HepG2 (cell line): ENCODE results near the gene WBP1. TPM values are rescaled to one million over a fixed set of nuclear protein-coding genes. Genes with fewer than 3 reads are reported as not detected.

Experiments used
- BRD4 ChIP-seq: sonication (generic); formaldehyde crosslinking; IDR thresholded peaks from 2 replicates; pipeline ENCODE4 v1.4.0; 2020; ENCODE audit warnings: missing genetic modification reagents
- CBX2 ChIP-seq, 2 experiments: fragments of 200-600 bp in 1 of 2; sonication (generic); formaldehyde crosslinking in 1 of 2; IDR thresholded peaks; 2 replicates each; pipeline versions ENCODE4 v1.7.0 to v1.8.1; 2018 to 2022; ENCODE audit warnings: low read depth in 2 of 2, low read length in 1 of 2, mild to moderate bottlenecking in 1 of 2, missing genetic modification reagents in 1 of 2
- HBP1 ChIP-seq: IDR thresholded peaks from 2 replicates; pipeline ENCODE4 v1.6.1; 2016; ENCODE audit warnings: low read depth, control low read depth
- SCMH1 ChIP-seq: sonication (generic); formaldehyde crosslinking; IDR thresholded peaks from 2 replicates; pipeline ENCODE4 v1.9.0; 2021; ENCODE audit warnings: missing genetic modification reagents, mild to moderate bottlenecking, borderline replicate concordance
- TARDBP ChIP-seq: sonication (generic); formaldehyde crosslinking; IDR thresholded peaks from 2 replicates; pipeline ENCODE4 v1.8.0; 2022; ENCODE audit warnings: mild to moderate bottlenecking, missing genetic modification reagents
- ZBTB10 ChIP-seq: sonication (generic); formaldehyde crosslinking; IDR thresholded peaks from 2 replicates; pipeline ENCODE4 v1.4.0; 2020; ENCODE audit warnings: missing genetic modification reagents, borderline replicate concordance
- ZBTB4 ChIP-seq: sonication (generic); formaldehyde crosslinking; IDR thresholded peaks from 2 replicates; pipeline ENCODE4 v1.4.0; 2020; ENCODE audit warnings: missing genetic modification reagents, mild to moderate bottlenecking, borderline replicate concordance
- ZFP36 ChIP-seq: fragments of 150-350 bp; IDR thresholded peaks from 2 replicates; pipeline ENCODE4 v1.6.1; 2018; ENCODE audit warnings: borderline replicate concordance, low read length, low read depth; ENCODE audit not compliant: partially characterized antibody
- ZKSCAN8 ChIP-seq: IDR thresholded peaks from 2 replicates; pipeline ENCODE4 v1.6.1; 2016; ENCODE audit warnings: borderline replicate concordance, missing genetic modification reagents, missing compliant biosample characterization
- ZMAT3 ChIP-seq: sonication (generic); formaldehyde crosslinking; conservative IDR thresholded peaks from 2 replicates; pipeline ENCODE4 v1.7.0; 2021; ENCODE audit warnings: missing genetic modification reagents
- ZNF224 ChIP-seq: sonication (generic); formaldehyde crosslinking; IDR thresholded peaks from 2 replicates; pipeline ENCODE4 v1.5.0; 2020; ENCODE audit warnings: mild to moderate bottlenecking, missing genetic modification reagents
- ZNF263 ChIP-seq: sonication (generic); formaldehyde crosslinking; IDR thresholded peaks from 2 replicates; pipeline ENCODE4 v1.4.0; 2020; ENCODE audit warnings: missing genetic modification reagents
- ZNF264 ChIP-seq: sonication (generic); formaldehyde crosslinking; IDR thresholded peaks from 2 replicates; pipeline ENCODE4 v1.4.0; 2020; ENCODE audit warnings: missing genetic modification reagents
- ZNF281 ChIP-seq: sonication (generic); formaldehyde crosslinking; IDR thresholded peaks from 2 replicates; pipeline ENCODE4 v1.4.0; 2020; ENCODE audit warnings: missing genetic modification reagents, borderline replicate concordance
- ZNF564 ChIP-seq: sonication (generic); formaldehyde crosslinking; IDR thresholded peaks from 2 replicates; pipeline ENCODE4 v1.8.1; 2023; ENCODE audit warnings: mild to moderate bottlenecking, missing genetic modification reagents
- ZNF672 ChIP-seq: sonication (generic); formaldehyde crosslinking; IDR thresholded peaks from 2 replicates; pipeline ENCODE4 v1.8.1; 2022; ENCODE audit warnings: missing genetic modification reagents
- polyA plus RNA-seq, 8 experiments: library from polyadenylated mRNA; depleted of rRNA in 3 of 8; stranded (reverse) in 7 of 8; unstranded in 1 of 8; fragments of >200 nt; fragmentation: Illumina TruSeq in 4 of 8; extraction: Trizol in 4 of 8; gene quantifications; 2 replicates each; pipeline versions ENCODE4 v1.2.1 to v1.2.3, GENCODE V29; 2011 to 2016; ENCODE audit warnings: low read depth in 4 of 8, missing spikeins in 1 of 8, mixed read lengths in 1 of 8; ENCODE audit not compliant: insufficient read depth in 1 of 8
- total RNA-seq, 5 experiments: library from RNA; depleted of rRNA; stranded (reverse); fragments of >200 nt; fragmentation: Illumina TruSeq; extraction: Trizol; gene quantifications; 2 replicates each; pipeline ENCODE4 v1.2.3, GENCODE V29; 2016; ENCODE audit warnings: low read depth in 1 of 5

Gene WBP1
- total and polyA plus RNA-seq, 2 of the 13 experiments (the other 11 are each of a cell fraction or from before 2014, with no cell fraction given), result 38.8 to 85.7 TPM

GRCh38 chr2:74482801-74483674 lies 24.8 kb downstream of the WBP1 start, which contains the start of the genes CCDC142 and TTC31 (continued):
- TF ChIP-seq ZBTB4 (CRISPR knock-in tag) (peak; percentile 37; the same call in 1 of the 2 replicates), ZNF224 (CRISPR knock-in tag) (0 out of 2 replicates have a peak, but pooled peaks have one; percentile 38), ZNF672 (CRISPR knock-in tag) (0 out of 2 replicates have a peak, but pooled peaks have one; percentile 62), ZNF263 (peak; percentile 95), ZKSCAN8 (peak; percentile 55), CBX2 (IDR thresholded peaks at IDR 0.05; ENCODE audit: low read depth, low read length) (no peak), CBX2 (CRISPR knock-in tag; IDR thresholded peaks at IDR 0.05; ENCODE audit: low read depth) (no peak), ZNF264 (CRISPR knock-in tag) (no peak; the same call in 1 of the 2 replicates), ZNF564 (CRISPR knock-in tag) (peak; percentile 79; the same call in 1 of the 2 replicates), ZBTB10 (CRISPR knock-in tag) (no peak), ZNF281 (peak; percentile 46; the same call in 1 of the 2 replicates), ZFP36 (no peak), TARDBP (CRISPR knock-in tag) (peak; percentile 98), SCMH1 (CRISPR knock-in tag) (no peak), BRD4 (CRISPR knock-in tag) (peak; percentile 68), HBP1 (CRISPR knock-in tag) (peak; percentile 86), ZMAT3 (peak; percentile 26)
